Renal cortical epithelial cell (primary cell): ENCODE data around the gene KAZN. TPM values are rescaled to one million over a fixed set of nuclear protein-coding genes. Genes with fewer than 3 reads are reported as not detected.

Experiments used
- DNase-seq: peaks from one replicate; pipeline ENCODE4 v3.0.0-alpha.2; 2011; ENCODE audit warnings: low read depth
- total RNA-seq: library from RNA; depleted of rRNA; stranded (reverse); fragments of >200 nt; gene quantifications from 2 replicates; pipeline ENCODE4 v1.2.3, GENCODE V29; 2014

KAZN gene
- total RNA-seq, 1 donor from 2014 or later, result 30.8 TPM

DNA sequence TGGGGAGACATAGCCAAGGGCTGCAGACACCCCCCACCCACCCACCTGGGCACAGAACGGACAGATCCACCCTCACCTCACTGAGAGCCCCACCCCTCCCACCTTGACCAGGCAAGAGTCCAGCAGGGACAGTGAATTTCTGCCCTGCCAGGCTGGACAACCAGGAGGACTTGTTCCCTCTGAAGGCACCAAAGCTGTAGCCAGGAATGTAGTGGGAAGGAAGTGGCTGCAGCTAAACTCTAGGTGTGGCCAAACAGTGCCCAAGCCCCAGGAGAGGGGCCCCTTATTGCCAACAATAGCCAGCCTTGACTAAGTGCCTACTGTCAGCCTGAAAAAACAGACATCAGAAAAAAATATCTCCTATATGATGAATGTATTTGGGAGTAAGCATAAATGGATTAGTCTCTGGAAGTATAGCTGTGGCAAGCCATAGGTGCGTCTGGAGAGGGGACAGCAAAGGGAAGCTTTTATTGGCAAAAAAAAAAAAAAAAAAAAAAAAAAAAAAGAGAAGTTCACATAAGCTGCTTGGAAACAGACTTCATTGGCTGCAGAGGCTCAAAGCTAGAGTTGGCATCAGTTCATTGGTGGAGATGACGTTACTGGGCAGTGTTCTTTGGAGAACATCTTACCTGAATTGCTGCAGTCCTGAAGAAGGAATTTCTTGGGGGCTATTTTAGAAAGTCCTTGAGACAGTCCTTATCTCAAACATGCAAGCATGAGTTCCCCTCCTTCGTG is 490.9 kb downstream of the KAZN start:
- peak; percentile 42 for DNase-seq

DNA sequence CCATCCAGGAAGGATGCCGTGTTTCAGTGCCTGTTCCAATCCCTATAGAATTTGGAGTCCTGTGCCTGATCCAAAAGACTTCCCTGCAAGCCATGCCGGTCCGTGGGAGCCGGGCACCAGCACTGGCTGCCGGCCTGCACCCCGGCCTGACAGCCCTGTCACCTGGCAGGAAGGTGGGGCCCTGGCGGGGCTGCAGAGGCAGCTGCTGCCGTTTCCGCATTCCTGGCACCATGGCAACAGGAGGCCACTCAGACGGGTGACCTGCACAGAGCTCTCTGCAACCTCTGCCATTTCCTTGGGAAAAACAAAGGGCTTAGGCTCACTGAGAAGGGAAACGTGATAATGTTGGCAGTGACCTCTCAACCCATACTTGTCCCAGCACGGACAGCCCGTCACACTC is 491.9 kb downstream of the KAZN start:
- DNase-seq, result peak; percentile 70

DNA sequence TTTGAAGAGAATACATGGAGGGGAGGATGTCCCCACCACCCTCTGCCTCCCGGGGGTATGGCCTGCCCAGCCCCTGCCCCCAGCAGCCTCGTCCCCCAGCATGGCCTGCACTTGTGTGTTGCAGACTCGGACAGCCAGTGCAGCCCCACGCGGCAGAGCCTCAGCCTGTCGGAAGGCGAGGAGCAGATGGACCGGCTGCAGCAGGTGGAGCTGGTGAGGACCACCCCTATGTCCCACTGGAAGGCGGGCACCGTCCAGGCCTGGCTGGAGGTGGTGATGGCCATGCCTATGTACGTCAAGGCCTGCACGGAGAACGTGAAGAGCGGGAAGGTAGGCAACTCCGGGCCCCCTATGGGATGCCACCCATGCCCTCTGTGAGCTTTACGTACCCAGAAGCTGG is 495.6 kb downstream of the KAZN start:
- no peak for DNase-seq

DNA sequence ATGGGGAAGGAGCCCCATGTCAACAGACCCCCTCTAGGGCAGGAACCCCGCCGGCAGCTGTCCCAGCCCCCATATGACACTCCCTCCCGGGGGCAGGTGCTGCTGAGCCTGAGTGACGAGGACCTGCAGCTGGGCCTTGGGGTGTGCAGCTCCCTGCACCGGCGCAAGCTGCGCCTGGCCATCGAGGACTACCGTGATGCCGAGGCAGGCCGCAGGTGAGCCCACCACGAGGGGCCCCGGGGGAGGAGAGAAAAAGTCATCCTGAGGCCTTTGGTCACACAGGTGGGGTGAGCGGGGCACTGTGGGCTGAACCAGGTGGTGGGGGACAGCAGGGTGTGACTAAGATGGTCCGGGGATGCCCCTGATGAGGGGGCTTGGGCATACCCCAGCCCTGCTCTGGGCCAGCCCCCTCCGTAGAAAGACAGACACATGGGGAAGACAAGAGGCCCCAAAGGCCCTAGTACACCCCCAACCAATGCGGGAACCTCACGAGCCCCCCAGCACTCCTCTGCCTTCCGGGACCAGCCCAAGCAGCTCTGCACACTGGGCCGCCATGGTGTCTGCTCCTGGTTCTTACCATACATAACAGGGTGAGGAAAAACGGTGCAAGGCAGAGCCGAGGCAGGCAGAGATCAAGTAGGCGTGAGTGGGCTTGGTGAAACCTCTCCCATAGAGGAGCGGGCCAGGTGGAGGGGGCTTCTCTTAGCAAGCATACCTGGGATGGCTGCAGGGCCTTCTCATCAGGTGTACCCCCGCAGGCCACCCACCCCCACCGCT is 496.4 kb downstream of the KAZN start:
- no peak for DNase-seq

DNA sequence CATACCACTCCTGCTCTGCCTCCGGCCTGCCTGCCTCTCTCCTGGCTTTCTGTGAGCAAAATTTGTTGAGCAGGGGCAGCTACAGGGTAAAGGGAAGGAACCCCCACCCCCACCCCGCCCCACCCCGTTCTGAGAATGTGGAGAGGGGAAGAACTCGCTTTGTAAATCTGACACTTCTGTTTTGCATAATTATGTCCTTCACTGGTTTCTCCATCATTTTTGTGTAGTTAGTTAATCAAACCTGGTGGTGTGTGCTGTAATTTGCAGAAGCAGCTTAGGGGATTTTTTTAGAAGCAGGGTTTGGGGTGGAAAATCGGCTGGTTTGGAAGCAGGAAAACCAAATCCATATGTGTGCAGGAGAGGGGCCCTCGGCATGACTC is 497.0 kb downstream of the KAZN start:
- DNase-seq, result no peak

DNA sequence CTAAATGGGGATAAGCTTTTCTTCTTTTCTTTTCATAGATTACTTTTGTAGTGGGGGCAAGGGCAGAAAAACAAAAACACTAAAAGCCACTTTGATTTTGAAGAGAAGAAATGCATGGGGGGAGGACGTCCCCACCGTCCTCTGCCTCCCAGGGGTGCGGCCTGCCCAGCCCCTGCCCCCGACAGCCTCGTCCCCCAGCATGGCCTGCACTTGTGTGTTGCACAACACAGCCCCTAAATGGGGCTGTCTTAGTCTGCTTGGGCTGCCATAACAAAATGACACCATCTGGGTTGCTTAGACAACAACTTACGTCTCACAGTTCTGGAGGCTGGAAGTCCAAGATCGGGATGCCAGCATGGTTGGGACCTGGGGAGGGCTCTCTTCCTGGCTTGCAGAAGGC is 497.8 kb downstream of the KAZN start:
- no peak for DNase-seq

DNA sequence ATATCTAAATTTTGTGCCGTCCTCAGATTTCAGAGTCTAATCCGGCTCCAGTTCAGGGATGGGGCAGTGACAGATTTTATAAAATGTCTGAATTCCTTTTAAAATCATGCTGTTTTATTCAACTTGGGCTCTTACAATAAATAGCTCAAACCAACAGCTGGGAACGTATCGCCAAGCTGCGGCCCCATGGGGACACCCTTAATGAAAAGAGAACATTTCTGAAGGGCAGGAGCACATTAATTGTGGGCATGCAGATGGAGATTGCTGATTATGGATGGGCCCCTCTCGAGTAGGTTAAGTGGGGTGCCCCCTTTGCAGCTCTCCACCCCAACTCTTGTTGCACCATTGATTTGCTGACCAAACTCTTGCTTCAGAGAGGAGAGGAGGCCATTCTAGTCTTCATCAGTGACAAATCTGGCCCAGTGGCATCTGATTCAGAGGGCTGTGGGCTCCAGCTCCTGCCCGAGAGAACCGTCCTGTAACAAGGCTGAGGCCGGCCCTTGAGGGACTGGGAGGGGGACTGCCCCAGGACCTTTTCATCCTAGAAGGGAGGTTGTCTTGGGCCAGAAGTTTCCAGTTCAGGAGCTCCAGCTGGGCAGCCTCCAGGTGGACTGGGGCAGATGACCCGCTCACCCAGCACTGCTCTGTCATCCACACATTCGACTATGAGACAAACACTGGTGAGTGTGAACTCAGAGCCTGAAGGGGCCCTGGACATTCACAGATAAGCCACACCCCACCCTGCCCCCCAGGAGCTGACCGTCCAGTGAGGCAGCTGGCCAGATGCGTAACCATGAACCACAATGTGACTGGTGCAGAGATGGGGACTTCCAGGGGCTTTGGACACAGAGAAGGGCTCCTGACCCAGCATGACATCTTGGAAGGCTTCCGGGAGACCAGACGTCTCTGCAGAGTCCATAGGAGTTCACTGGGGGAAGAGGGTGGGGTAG is 500.0 kb downstream of the KAZN start:
- DNase-seq, result no peak

DNA sequence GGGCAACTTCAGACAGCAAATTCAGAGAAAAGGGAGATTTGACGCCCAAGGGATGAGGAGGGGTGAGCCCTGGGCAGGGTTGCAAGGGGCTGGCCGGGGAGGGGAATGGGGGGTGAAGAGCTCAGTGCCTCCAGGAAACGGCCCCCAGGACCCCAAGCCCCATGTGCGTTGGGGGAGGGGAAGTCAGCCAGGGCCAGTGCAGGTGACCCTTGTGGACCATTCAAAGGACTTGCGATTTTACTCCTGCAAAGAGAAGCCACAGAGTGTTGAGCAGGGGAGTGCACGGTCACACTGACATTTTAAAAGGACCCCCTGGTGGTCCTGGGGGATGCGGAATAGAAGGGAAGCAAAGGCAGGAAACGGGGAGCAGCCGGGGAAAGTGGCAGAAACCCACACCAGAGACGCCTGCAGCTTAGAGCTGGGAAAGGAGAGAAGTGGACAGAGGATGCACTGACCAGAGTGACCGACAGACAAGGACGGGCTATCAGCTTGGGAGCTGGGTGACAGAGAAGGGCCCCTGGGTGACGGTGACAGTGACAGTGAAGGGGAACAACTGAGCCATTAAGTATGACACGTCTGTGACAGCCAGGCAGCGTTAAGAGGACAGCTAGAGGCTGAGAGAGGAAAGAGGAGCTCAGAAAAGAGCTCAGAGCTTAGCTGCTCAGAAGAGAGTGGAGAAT is 501.1 kb downstream of the KAZN start:
- DNase-seq, result no peak

DNA sequence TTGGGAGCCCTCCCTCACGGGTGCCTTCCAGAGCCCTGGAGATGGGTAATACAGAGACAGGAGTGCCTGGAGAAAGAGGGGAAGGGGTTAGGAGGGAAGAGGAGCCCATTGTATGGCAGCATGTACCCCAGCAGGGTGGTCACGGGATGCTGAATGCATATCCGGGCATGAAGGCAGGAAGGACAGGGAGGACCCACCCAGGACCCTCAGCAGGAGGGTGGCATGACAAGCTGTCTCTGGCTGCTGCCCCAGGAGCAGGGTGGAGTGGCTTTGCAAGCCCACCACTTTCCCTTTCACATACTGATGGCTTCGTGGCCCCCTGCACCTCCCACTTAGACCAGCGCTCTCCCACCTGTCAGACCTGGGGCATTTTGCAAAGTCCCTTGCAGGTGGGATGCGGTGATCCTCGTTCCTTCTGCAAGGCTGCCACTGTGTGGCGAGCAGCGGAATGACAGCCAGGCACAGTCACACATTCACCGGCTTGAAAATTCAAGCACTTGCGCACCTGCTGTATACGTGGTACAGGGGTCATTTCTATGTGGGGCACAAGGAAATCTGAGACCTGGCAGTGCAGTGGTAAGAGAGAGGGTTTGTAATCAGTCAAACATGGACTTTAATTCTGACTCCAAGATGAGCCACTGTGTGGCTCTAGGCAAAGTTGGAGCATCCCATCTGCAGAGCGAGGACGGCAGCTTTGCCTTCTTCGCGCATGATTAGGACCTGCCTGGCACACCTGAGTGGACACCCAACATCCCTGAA is 501.8 kb downstream of the KAZN start:
- peak; percentile 40 for DNase-seq

DNA sequence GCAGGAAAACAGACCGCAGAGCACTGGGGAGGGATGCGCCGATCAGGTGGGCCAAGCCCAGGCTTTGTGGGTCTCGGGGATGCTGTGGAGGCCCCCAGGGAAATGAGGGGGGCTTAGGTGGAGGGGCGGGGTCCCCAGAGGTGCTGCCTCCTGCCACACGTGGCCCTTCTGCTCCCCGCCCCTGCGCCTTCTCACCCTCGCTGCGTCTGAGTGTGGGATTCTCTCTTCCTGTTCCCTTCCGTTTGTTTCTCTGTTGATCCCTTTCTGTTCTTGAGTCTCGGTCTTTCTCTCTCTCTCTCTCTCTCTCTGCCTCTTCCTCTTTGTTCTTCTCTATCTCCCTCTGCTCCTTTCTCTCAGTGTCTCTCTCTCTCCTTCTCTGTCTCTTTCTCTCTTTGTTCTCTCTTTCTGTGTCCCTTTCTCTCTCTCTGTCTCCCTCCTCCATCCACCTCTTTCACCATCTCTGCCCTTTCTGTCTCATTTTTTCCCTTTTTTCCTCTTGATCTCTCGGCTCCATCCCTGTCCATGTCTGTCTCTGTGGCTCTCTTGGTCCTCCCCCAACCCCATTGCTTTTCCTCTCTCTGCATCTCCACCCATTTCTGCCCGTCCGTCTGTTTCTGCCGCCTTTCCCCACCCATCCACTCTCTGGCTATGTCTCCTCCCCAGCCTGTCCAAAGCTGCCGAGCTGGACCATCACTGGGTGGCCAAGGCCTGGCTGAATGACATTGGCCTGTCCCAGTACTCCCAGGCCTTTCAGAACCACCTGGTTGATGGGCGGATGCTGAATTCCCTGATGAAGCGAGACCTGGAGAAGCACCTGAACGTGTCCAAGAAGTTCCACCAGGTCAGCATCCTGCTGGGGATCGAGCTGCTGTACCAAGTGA is 502.6 kb downstream of the KAZN start:
- no peak for DNase-seq

DNA sequence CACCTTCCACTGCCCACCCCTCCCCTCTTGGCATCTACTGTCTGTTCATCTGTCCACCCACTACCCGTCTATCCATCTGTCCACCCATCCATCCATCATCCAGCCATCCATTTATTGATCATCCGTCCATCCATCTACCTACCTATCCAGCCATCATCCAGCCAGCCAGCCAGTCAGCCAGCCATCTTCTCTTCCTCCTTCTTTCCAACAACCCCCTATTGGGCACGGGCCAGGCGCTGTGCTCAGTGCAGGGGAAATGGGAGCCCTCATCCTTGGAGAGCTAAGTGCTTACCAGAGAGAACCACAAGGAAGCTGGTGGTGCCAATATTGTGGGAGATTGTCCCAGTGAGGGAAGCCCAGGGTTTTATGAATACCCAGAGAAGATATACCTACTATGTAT is 503.3 kb downstream of the KAZN start:
- no peak for DNase-seq

DNA sequence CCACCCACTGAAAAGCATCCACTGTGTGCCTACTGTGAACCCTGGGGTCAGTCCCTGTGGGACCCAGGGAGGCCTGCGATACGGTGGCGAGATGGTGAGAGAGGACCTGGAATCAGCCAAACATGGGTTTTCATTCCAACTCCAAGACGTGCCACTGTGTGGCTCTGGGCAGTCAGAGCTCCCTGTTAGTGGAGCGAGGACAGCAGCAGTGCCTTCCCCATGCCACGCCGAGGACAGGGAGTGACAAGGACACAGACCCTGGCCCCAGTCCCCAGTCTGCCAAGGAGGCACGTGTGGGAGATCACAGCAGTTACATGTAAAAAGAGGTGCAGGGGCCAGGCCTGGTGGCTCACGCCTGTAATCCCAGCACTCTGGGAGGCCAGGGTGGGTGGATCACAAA is 504.2 kb downstream of the KAZN start:
- no peak for DNase-seq

DNA sequence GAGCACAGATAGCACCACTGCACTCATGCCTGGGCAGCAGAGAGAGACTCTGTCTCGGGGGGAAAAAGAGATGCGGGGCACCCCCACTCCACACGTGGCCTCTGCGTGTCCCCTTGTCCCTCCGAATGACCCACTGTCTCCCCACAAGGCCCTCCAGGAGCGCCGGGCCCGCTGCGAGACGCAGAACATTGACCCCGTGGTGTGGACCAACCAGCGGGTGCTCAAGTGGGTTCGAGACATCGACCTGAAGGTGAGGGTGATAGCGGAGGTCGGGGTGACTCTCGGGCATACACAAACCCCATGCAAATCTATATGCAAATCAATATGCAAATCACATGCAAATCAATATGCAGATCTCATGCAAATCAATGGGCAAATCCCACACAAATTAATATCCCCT is 504.7 kb downstream of the KAZN start:
- DNase-seq, result no peak

DNA sequence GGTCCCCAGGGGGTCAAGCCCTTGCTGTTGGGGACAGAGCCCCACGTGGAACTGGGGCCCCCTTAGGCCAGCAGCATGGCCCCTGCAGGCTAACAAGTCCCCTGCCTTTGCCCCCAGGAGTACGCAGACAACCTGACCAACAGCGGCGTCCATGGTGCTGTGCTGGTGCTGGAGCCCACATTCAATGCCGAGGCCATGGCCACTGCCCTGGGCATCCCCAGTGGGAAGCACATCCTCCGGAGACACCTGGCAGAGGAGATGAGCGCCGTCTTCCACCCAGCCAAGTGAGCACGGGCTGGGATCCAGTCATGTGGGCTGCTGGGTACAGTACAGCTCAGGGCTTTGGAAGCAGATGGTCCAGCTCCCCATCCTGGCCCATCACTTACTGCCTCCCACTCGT is 505.4 kb downstream of the KAZN start:
- no peak for DNase-seq

DNA sequence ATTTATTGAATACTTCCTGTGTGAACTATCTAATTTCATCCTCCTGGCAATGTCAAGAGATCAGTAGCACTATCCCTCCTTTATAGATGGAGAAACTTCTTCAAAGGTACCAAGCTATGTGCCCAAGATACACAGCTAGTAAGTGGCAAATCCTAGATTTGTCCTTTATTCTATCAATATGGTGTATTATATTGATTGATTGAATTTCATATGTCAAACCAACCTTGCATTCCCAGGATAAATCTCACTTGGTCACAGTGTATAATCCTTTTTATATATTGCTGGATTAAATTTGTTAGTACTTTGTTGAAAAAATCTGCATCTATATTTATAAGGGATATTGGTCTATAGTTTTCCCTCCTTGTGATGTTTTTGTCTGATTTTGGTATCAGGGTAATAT is 506.3 kb downstream of the KAZN start:
- DNase-seq, result no peak

DNA sequence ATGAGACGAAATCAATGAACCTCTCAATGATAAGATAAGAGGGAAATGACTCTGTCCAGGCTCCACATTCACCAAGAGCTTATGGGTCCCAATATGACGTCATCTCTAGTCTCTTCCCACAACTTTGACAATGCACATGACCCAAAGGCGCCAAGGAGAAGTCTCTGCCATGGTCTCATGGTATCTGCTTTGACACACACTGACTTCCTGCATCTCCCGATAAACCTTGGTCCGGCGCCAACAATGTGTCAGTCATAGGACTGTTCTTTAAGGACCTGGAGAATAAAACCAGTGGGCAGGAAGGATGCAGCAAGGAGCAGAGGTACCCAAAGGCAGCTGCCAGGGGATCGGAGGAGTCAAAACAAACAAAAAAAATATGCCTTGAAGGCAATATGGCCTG is 508.1 kb downstream of the KAZN start:
- DNase-seq, result no peak

DNA sequence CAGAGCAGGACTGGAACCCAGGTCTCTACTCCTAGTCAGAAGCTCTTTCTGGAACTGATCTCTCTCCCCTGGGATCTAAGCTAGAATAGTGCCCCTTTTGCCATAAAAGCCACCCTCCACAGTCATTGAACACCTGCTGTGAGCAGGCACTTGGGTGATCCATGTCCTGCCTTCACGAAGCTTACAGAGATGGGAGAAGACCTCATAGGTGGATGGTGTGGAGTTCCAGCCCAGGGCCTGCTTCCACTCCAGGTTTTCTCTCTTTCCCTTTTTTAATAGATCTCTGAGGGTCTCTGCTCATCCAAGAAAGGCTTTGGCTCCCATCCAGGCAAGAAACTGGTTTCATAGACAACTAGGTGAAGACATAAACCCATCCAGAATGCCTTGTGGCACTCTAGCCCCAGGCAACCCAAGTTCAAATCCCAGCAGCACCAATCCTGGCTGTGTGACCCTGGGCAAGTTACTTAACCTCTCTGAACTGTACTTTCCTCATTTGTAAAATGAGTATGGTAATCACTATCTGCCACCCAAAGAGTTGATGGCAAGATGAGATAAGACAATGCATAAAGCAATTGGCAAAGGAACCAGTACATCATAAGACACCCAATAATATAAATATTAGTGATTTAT is 508.7 kb downstream of the KAZN start:
- no peak for DNase-seq

DNA sequence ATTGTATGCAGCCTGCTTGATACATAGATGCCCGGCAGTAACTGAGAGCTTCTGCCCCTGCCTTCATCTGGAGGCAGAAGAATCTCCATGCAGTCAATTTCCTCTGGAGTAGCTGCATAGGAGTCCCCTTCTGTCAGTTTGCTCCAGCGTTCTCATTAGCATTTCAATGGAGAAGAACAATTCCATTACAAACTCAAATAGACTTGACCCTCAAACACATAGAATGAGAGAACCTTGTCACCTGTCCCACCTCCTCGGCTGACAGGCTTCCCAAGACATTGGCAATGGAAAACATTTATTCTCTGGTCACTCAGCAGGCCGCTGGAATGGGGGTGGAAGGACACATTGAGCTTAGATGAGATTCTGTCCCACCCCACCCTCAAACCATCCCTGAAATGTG is 509.4 kb downstream of the KAZN start:
- no peak for DNase-seq

DNA sequence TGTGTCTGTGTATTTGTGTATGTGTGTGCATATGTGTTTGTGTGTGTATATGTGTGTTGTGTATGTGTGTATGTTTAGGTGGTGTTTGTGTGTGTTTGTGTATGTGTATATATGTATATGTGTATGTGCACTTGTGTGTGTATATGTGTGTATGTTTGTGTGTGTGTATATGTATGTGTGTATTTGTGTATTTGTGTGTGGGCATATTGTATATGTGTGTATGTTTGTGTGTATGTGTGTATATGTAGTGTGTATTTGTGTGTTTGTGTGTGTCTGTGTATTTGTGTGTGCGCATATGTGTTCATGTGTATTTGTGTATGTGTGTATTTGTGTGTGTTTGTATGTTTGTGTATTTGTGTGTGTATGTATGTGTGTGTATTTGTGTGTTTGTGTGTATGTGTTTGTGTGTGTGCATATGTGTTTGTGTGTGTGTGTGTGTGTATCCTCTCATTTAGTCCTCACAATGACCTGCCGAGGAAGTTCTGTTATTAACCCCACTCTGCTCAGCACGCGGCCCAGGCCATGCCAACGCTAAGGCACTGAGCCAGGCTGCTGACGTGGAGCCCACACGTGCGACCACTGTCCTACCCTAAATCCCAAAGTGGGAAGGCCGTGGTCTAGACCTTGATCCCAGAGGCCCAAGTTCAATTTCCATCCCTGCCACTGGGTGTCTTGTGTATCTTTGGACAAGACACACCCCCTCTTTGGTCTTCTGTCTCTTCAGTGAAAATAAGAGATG is 511.8 kb downstream of the KAZN start:
- no peak for DNase-seq
